Activated CD4-positive, CD25-positive, alpha-beta regulatory T cell (primary cell): ENCODE results near the gene DYNC1I2.

ENCODE experiments used
- DNase-seq, 4 experiments: peaks; one replicate each; lab custom pipeline; 2025; lab: John Stamatoyannopoulos, UW

Gene DYNC1I2

GRCh38 chr2:171687287-171688128 is at the start of gene DYNC1I2:
TSS of gene DYNC1I2 (plus strand) at chr2:171687469. CDS start at chr2:171690156, 2,687 bp downstream.
- peak; percentile 18 to 55 (median 35) for DNase-seq

DNA sequence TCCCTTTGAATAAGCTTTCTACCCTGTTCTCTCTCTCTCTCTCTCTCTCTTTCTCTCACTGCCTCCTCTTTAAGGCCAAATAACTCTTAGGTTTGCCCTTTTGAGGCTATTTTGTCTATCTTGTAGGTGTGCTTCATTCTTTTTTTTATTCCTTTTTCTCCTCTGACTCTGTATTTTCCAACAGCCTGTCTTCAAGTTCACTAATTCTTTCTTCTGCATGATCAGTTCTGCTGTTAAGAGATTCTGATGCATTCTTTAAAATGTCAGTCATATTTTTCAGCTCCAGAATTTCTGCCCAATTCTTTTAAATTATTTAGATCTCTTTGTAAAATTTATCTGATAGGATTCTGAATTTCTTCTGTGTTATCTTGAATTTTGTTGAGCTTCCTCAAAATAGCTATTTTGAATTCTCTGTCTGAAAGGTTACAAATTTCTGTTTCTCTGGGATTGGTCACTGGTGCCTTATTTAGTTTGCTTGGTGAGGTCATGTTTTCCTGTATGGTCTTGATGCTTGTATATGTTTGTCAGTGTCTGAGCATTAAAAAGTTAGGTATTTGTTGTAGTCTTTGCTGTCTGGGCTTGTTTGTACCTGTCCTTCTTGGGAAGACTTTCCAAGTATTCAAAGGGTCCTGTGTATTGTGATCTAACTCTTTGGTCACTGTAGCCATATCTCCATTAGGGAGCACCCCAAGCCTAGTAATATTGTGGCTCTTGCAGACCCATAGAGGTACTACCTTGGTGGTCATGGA is 35.4 kb upstream of the DYNC1I2 start:
- DNase-seq, result no peak

DNA sequence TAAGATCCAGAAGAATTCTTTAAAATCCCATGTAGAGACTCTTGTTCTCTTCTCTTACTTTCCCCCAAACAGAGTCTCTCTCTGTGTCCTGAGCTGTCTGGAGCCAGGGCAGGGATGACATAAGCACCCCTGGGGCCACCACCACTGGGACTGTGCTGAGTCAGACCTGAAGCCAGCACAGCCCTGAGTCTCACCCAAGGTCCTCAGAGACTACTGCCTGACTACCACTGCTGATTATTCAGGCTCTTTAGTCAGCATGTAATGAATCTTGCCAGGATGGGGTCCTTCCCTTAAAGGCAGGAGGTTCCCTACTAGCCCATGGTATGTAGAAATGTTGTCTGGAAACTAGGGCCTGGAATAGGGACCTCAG is 34.9 kb upstream of the DYNC1I2 start:
- no peak for DNase-seq

- DNase-seq, result no peak
Observed at GRCh38 chr2:171655586-171655985, 31.7 kb upstream of the DYNC1I2 start.

GRCh38 chr2:171667041-171667440 is 20.2 kb upstream of the DYNC1I2 start:
- DNase-seq, result no peak

DNA sequence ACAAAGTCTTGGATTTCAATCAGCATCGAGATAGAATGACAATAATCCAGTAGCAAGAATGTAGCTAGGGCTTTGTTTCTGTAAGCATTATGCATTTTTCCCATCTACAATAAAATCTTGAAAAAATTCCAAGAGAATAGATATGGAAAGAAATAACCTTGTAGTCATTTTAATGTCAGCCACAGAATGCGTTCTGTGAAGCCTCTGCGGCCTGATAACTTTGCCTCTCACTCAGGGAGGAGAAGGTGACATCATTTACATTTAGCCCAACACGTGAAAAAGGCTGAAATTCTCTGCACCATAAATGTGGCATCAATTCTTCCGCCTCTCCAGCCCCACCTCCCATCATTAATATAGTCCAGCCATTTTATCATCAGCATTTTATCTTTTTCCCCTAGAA is 19.1 kb upstream of the DYNC1I2 start:
- no peak for DNase-seq

DNA sequence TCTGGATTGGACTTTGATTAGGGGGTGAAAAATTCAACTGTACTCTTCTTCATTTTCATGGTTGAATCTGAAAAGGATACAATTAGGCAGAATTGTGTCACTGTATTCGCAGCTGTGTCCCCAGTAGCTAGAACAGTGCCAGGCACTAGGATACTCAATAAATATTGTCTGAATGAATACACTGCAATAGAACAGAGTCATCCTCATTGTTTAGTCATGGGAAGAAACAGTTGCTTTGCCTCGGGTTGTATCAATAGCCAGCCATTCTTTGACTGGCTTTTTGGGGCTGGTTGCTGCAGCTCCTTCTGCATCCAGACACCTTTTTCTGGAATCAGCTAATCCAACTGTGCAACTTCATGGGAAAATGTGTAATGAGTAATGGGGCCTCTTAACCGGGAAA is 18.1 kb upstream of the DYNC1I2 start:
- DNase-seq, result no peak

DNA sequence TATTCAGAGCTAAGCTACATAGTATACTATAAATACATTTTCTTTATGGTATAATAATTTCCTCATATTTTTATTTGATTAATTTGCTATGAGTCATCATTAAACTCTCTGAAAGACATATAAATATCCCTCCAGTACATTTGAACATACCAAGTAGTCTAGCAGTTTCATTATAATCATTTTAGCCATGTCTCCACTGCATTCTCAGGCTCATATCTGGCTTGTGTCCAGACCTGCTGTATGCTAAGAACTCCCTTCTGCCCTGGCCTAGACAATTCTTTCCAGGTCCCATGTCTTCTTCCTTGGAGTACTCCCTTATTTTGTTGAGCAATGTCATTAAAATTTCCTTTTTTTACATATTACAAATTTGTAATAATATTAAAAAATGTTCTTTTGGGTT is 16.6 kb upstream of the DYNC1I2 start:
- no peak for DNase-seq

DNA sequence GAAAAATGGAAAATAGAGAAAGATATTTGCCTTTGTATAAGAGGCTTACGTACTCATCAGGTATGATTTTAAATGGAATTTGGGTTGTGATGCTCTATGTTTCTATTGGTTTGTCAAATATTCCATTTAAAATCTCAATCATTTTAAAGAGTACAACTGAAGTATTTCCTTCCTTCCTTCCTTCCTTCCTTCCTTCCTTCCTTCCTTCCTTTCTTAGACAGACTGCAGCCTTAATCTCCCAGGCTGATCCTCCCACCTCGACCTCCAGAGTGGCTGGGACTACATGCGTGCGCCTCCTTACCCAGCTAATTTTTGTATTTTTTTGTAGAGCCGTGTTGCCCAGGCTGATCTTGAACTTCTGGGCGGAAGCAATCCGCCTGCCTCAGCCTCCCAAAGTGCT is 15.4 kb upstream of the DYNC1I2 start:
- no peak for DNase-seq

GRCh38 chr2:171673905-171674304 is 13.4 kb upstream of the DYNC1I2 start:
- no peak for DNase-seq

GRCh38 chr2:171675810-171676345 is 11.4 kb upstream of the DYNC1I2 start:
- DNase-seq, result no peak

DNA sequence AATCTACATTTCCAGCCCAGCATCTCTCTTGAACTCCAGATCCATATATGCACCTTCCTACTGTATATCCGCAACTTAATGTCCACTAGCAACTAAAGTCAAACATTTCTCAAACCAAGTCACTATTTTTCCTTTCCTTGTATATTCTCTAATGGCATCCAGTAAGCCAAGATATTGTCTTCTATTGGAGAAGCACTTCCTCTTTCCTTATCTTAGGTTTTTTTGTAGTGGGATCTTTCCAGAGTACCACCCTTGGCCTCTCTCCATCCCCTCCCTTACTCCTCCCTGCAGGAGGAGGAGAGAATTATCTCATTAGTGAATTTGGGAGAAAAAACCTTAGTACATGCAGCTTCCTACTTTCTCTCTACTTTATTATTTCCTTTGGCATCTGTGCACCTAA is 8.7 kb upstream of the DYNC1I2 start:
- no peak for DNase-seq

- DNase-seq, result no peak
Observed at GRCh38 chr2:171688129-171688465, 828 bp downstream of the DYNC1I2 start.

DNA sequence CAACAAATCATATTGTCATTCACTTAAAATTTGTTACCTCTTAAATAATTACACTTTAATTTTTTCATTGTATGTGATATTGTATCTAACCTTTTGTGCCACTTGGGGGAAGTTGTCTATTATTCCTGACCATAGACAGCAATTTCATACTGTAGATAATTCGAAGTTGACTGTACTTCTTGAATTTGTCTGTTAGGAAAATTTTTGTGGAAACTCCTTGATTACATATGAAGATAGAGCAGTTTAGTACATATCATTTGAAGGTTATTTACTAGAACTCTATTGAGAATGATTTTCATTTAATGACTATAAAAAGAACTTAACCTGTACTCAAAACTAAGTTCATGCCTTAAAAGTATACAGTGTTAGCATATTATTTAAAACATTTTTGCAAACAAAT is 5.1 kb downstream of the DYNC1I2 start:
- DNase-seq, result no peak

- DNase-seq, result no peak
Observed at GRCh38 chr2:171702781-171703556, 15.7 kb downstream of the DYNC1I2 start.

DNA sequence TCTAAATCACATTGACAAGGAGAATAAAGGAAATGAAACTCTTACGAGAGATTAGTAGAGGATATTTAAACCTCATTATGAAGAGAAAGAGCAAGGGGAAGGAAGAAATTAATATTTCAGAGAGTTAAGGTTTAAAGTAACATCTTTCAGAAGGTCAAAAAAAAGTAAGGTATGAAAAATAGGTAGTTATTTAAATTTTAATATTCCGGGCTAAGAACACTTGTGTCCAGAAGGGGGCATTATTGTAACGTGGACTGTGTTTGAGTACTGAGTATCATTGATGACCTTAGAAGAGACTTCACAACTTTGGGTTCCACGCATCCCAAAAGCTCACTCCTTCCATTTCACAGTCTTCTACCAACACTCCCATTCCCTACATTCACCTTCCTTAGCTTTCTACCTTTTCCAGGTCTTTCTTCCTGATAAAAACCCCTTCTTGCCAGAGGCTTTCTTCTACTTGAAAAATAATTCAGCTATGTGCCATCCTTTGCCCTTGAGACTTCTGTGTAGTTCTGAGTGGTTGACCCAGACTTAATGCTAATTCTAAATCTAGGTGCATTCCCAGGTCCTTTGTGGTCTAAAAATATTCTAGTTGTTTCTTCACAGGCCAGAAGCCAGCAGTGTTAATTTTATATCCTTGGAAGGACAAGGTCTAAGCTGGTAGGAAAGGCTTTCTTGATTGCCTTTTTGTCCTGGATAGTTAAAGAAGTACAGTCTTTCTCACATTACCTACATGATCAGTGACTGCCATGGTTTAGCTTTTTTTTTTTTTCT is 16.5 kb downstream of the DYNC1I2 start:
- no peak for DNase-seq

GRCh38 chr2:171706152-171706803 is 19.0 kb downstream of the DYNC1I2 start:
- DNase-seq, result no peak

GRCh38 chr2:171707752-171708151 is 20.5 kb downstream of the DYNC1I2 start:
- DNase-seq, result no peak

DNA sequence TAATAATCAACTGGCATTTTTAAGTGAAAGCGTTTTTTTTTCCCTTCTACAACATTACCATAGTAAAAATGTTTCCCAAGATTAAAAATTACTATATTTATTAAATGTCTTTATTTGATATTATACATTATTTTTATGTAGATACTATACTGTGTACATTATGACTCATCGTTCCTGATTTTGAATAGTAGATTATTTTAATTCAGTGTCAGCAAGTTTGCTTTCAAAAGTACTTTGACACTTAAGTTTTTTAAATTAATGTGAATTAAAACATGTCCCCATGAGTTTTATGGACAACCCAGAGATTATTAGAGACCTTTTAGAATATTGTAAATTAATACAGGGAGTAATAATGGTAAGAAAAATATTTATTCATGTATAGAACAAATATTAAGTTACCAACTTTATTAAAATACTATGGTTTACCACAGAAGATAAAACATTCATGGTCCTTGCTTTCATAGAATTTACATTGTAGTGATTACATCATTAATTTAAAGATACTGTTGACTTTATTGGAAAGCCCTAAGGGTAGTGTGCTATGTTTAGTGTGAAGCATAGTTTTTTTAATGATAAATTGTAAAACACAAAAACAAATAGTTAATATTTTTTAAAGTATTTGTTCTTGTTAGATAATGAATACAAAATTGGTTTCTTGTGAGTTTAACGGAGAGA is 21.9 kb downstream of the DYNC1I2 start:
- DNase-seq, result no peak

DNA sequence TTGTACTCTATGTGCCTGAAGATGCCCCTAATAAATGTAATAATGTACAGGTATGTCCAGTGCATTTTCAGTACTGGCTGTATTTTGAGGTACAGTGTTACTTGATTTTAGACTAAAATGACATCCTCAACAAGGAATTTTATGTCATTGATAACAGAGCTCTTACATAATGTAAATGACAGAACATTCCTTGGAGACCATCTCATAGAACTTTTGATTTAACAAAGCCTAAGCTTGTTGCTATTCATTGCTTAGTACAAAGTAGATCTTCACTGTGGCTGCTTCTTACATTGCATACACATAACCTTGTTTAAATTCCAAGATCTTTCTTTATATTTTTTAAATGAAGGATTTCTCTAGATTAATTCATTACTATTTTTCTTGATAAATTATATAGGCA is 24.1 kb downstream of the DYNC1I2 start:
- no peak for DNase-seq

DNA sequence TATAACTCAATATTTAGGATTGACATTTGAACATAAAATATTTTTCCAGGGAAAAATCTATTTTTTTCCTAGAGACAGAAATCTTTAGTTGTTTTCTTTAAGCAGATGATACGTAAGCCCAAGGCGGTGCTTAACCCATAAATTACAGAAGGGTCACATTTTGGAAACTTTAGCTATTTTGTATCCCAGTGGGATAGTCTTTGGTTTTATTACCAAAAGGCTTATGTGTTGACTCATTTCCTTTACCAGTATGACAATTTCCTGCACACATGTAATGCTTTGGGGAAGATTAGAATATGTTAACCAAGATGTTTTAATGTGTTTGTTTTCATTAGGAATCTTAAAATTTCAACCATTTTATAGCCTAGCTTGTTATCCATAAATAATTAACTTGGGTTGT is 24.8 kb downstream of the DYNC1I2 start:
- no peak for DNase-seq
